GM20000 (cell line): Measurements from ENCODE around the gene MYOCOS.
A peak's percentile ranks its signal among the peaks of the same experiment; 100 is the strongest.
"Not testable (repeated sequence)": the region's sequence is repeated elsewhere in the genome, so short reads cannot be mapped to it uniquely, and the experiment has no call there.

Source experiments
- DNase-seq: peaks from one replicate; pipeline ENCODE4 v3.0.0; 2012; ENCODE audit warnings: low spot score
- CTCF ChIP-seq: IDR thresholded peaks from 2 replicates; pipeline ENCODE4 v1.5.1; 2012; ENCODE audit warnings: mild to moderate bottlenecking, control low read depth; ENCODE audit errors: extremely low read depth, missing control alignments

Gene MYOCOS

DNA sequence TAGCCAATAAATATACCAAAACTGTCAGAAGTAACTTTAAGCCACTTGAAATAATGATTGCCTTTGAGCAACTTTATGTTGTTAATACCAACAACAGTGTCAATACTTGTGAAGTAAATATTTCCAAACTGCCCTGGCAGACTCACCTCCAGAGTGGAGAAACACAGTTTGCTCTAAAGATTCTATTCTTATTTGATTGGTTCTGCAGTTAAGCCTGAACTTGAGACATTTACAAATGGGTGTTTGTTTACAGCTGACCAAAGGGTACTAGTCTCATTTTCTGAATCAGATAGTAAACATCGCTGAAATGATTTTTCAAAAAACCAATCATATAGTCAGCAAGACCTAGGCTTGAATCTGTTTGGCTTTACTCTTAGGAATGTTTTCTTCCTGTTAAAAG lies 31.8 kb downstream of the MYOCOS start:
- DNase-seq = no peak
- no peak for TF ChIP-seq CTCF

DNA sequence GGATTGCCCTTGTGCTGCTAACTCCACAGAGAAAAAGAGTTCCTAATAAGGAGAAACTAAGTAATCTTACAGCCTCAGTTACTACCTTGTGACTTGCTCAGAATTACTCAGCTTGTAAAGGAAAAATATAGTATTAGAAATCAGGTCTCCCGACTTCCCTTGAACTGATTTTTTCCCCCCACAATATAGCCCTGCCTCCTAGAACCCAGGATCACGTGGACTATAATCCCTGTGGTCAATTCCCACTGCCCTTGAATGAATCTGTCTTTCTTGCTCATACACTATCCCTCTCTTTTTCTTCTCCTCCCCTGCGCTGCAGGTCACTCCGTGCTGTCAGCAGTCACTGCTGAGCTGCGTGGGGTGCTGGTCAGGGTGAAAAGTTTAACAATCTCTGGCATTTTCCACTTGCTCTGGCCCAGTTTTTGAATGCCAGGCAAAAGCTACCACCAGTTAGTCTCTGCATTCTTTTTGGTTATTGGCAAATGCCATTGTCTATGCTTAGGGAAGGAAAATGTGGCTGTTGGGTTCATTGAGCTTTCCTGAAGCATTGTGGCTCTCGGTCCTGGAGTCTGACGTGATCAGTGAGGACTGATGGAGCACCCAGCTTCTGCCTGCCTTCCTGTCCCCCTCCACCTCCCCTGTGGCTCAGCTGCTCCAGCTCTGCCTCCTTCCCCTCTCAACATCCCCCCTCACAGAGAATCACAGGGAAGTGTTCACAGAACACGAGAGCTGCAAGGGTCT lies 32.3 kb downstream of the MYOCOS start:
- no peak for DNase-seq
- TF ChIP-seq CTCF = no peak

- peak; percentile 81 for TF ChIP-seq CTCF
- peak; percentile 74 for DNase-seq
Measured at GRCh38 chr1:171654942-171655745, 33.1 kb downstream of the MYOCOS start.

- no peak for TF ChIP-seq CTCF
- no peak for DNase-seq
Measured at GRCh38 chr1:171655746-171656116, 33.7 kb downstream of the MYOCOS start.

GRCh38 chr1:171656206-171656605 lies 34.2 kb downstream of the MYOCOS start:
- DNase-seq = not testable (repeated sequence)

DNA sequence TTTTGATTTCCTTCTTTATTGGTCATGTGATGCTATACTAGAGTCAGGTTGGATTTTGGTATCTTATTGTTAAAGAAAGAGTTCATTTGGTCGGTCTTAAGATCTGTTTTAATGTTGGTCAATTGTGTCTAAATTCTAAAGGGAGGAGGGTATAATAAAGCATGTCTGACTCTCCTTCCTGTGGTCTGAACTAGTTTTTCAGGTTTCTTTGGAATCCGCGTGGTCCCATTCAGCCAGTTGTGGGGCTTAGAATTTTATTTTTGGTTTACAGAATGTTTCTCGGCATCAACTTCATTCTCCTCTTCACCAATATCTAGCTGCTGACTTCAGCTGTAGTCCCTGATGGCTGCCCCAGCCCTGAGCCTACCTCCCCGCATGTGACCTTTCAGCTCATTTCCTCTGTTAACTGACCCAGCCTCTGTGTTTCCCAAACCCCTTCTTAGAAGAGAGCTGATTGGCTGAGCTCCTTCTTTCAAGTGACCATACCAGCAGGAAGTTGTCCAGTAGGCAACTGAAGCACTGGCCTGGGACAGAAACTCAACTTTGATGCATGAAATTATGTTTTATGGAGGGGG lies 39.1 kb downstream of the MYOCOS start:
- TF ChIP-seq CTCF = no peak

GRCh38 chr1:171663036-171663853 lies 41.2 kb downstream of the MYOCOS start:
- no peak for DNase-seq
- no peak for TF ChIP-seq CTCF

More for the DNA sequence above, 39.1 kb downstream of the MYOCOS start:
- DNase-seq = no peak
